HG03469 (cell line): ENCODE results near the gene ZNF470.

Experiments
- ATAC-seq: cut with Tn5 transposase; IDR thresholded peaks from one replicate; pipeline ENCODE4 v1.9.1; 2021; ENCODE audit warnings: mild to moderate bottlenecking, moderate library complexity, moderate number of reproducible peaks; ENCODE audit not compliant: unreplicated experiment

ZNF470 gene

GRCh38 chr19:56567274-56568120 lies at the start of gene ZNF470:
Gene ZNF470, plus strand, starts transcription at chr19:56567468. Its CDS starts 2,844 bp downstream, at chr19:56570312.
- ATAC-seq = peak; percentile 90

- ATAC-seq = no peak
Observed at GRCh38 chr19:56525214-56525860, 41.9 kb upstream of the ZNF470 start.

GRCh38 chr19:56537442-56537841 lies 29.8 kb upstream of the ZNF470 start:
- ATAC-seq = no peak

GRCh38 chr19:56538254-56538760 lies 29.0 kb upstream of the ZNF470 start:
- ATAC-seq = no peak

- no peak for ATAC-seq
Observed at GRCh38 chr19:56538761-56539263, 28.5 kb upstream of the ZNF470 start, which contains the start of gene ZFP28. Gene ZFP28, plus strand, starts transcription at chr19:56538948. Its CDS starts 71 bp downstream, at chr19:56539019.

GRCh38 chr19:56543776-56544175 lies 23.5 kb upstream of the ZNF470 start:
- no peak for ATAC-seq

- ATAC-seq = no peak
Observed at GRCh38 chr19:56547535-56547934, 19.7 kb upstream of the ZNF470 start.

- ATAC-seq = no peak
Observed at GRCh38 chr19:56554272-56554869, 12.9 kb upstream of the ZNF470 start.

GRCh38 chr19:56562766-56563165 lies 4.5 kb upstream of the ZNF470 start:
- no peak for ATAC-seq

- ATAC-seq = peak; percentile 16
Observed at GRCh38 chr19:56566904-56567273, 379 bp upstream of the ZNF470 start.

GRCh38 chr19:56572589-56572988 lies 5.3 kb downstream of the ZNF470 start:
- ATAC-seq = no peak

GRCh38 chr19:56573914-56574313 lies 6.6 kb downstream of the ZNF470 start:
- ATAC-seq = no peak

- no peak for ATAC-seq
Observed at GRCh38 chr19:56577719-56578602, 10.7 kb downstream of the ZNF470 start.

- no peak for ATAC-seq
Observed at GRCh38 chr19:56594446-56594782, 27.1 kb downstream of the ZNF470 start.

- ATAC-seq = peak; percentile 77
Observed at GRCh38 chr19:56594783-56595547, 27.7 kb downstream of the ZNF470 start, which contains the start of gene ZNF71. Gene ZNF71, plus strand, starts transcription at chr19:56595302. Its CDS starts 6,257 bp downstream, at chr19:56601559.

- no peak for ATAC-seq
Observed at GRCh38 chr19:56595548-56595899, 28.3 kb downstream of the ZNF470 start.

- no peak for ATAC-seq
Observed at GRCh38 chr19:56596676-56597075, 29.4 kb downstream of the ZNF470 start.

- no peak for ATAC-seq
Observed at GRCh38 chr19:56597696-56598095, 30.4 kb downstream of the ZNF470 start.

- no peak for ATAC-seq
Observed at GRCh38 chr19:56601375-56601774, 34.1 kb downstream of the ZNF470 start.

GRCh38 chr19:56603829-56604228 lies 36.6 kb downstream of the ZNF470 start:
- ATAC-seq = no peak
